PC-9 (cell line): ENCODE measurements around the gene KRT37. TPM values are rescaled to one million over a fixed set of nuclear protein-coding genes. Genes with fewer than 3 reads are reported as not detected.

ENCODE experiments used
- BruUV-seq: library from RNA; stranded (reverse); fragments of 400-500 nt; replicated peaks from 2 replicates; lab custom pipeline; 2021; lab: Mats Ljungman, UMichigan
- CTCF ChIA-PET: fragments of 300-600 bp; sonication (Branson Sonifier 250); formaldehyde crosslinking; loops from one replicate; lab custom pipeline; 2022; ENCODE audit warnings: antibody characterized with exemption; lab: Charles Lee
- POLR2A ChIA-PET: fragments of 300-600 bp; sonication (Branson Sonifier 250); formaldehyde crosslinking; loops from one replicate; lab custom pipeline; 2022; ENCODE audit warnings: antibody characterized with exemption; ENCODE audit not compliant: unreplicated experiment; lab: Charles Lee
- DNase-seq, 2 experiments: peaks; one replicate each; pipeline versions ENCODE4 v3.0.0 to v3.0.0-alpha.2; 2015 to 2022; ENCODE audit warnings: mixed read lengths in 1 of 2
- H2AFZ ChIP-seq: fragments of 200-600 bp; sonication (generic); 2 replicates; pipeline ENCODE4 v1.8.1; 2017; ENCODE audit warnings: antibody characterized with exemption
- H3F3A ChIP-seq: fragments of 200-600 bp; sonication (generic); 2 replicates; pipeline ENCODE4 v1.8.1; 2017; ENCODE audit warnings: antibody characterized with exemption, mild to moderate bottlenecking, low read depth; ENCODE audit not compliant: insufficient read depth
- H3K27ac ChIP-seq: fragments of 200-600 bp; sonication (generic); 2 replicates; pipeline ENCODE4 v1.6.1; 2016; ENCODE audit warnings: mixed run types
- H3K27me3 ChIP-seq: fragments of 200-600 bp; sonication (generic); 2 replicates; pipeline ENCODE4 v1.6.1; 2016; ENCODE audit warnings: low read depth, mixed run types; ENCODE audit not compliant: insufficient read depth
- H3K36me3 ChIP-seq: fragments of 200-600 bp; sonication (generic); 2 replicates; pipeline ENCODE4 v1.6.1; 2016; ENCODE audit warnings: low read depth, mixed run types
- H3K4me1 ChIP-seq: fragments of 200-600 bp; sonication (generic); replicated peaks from 2 replicates; pipeline ENCODE4 v1.6.1; 2016; ENCODE audit warnings: mixed run types; ENCODE audit not compliant: insufficient read depth
- H3K4me2 ChIP-seq: fragments of 200-600 bp; sonication (generic); 2 replicates; pipeline ENCODE4 v1.6.1; 2017; ENCODE audit warnings: mixed run types
- H3K4me3 ChIP-seq: fragments of 200-600 bp; sonication (generic); 2 replicates; pipeline ENCODE4 v1.6.1; 2016; ENCODE audit warnings: mixed run types
- H3K79me2 ChIP-seq: fragments of 200-600 bp; sonication (generic); 2 replicates; pipeline ENCODE4 v1.6.1; 2017; ENCODE audit warnings: low read depth, mixed run types
- H3K9me2 ChIP-seq: fragments of 200-600 bp; sonication (generic); 2 replicates; pipeline ENCODE4 v1.8.1; 2017; ENCODE audit warnings: mild to moderate bottlenecking; ENCODE audit not compliant: insufficient read depth
- H3K9me3 ChIP-seq: fragments of 200-600 bp; sonication (generic); 2 replicates; pipeline ENCODE4 v1.8.1; 2016; ENCODE audit warnings: low read depth; ENCODE audit not compliant: insufficient read depth
- H4K20me1 ChIP-seq: fragments of 200-600 bp; sonication (generic); 2 replicates; pipeline ENCODE4 v1.8.1; 2017; ENCODE audit not compliant: insufficient read depth
- CTCF ChIP-seq: fragments of 200-600 bp; sonication (generic); conservative IDR thresholded peaks from 2 replicates; pipeline ENCODE4 v1.6.1; 2017; ENCODE audit warnings: mixed run types, antibody characterized with exemption, mild to moderate bottlenecking, moderate library complexity
- EZH2 ChIP-seq: fragments of 200-600 bp; sonication (generic); IDR thresholded peaks from 2 replicates; pipeline ENCODE4 v1.8.0; 2017; ENCODE audit warnings: antibody characterized with exemption, low read depth
- intact Hi-C: fragments of 100-400 bp; cut with micrococcal nuclease; formaldehyde crosslinking; loops from one replicate; pipeline ENCODE4 v1.10.0; 2022; ENCODE audit not compliant: unreplicated experiment
- total RNA-seq: library from RNA; stranded (reverse); gene quantifications from 2 replicates; pipeline ENCODE4 v1.2.3, GENCODE V29; 2021

The KRT37 gene
- total RNA-seq, 1 experiment from 2014 or later: not detected

GRCh38 chr17:41413982-41414381 lies 10.4 kb downstream of the KRT37 start:
- no peaks in the 10 kb centered on the region for H3K9me3 ChIP-seq
- H3K27ac ChIP-seq: no peak overlapping the region
- H3K4me1 ChIP-seq: peaks cover 48% of the 10 kb centered on the region
- no peaks in the 10 kb centered on the region for H3K36me3 ChIP-seq
- H4K20me1 ChIP-seq: no peaks in the 10 kb centered on the region
- DNase-seq: no peak
- no peaks in the 10 kb centered on the region for H3K9me2 ChIP-seq
- ChIA-PET CTCF (no interaction called here), POLR2A (no interaction called here)
- no peaks in the 10 kb centered on the region for H3K27me3 ChIP-seq
- no peak overlapping the region for H3K4me2 ChIP-seq
- intact Hi-C loops: no loop called here
- TF ChIP-seq EZH2 (no peak), CTCF (no peak)
- peaks cover 33% of the 10 kb centered on the region for H3F3A ChIP-seq
- no peak overlapping the region for H3K4me3 ChIP-seq
- no peak overlapping the region for H2AFZ ChIP-seq
- H3K79me2 ChIP-seq: no peaks in the 10 kb centered on the region
- no TSS peak for BruUV-seq

- Histone ChIP-seq H3K9me2 (no peaks in the 10 kb centered on the region), H2AFZ (no peak overlapping the region), H3K36me3 (no peaks in the 10 kb centered on the region), H3K4me2 (no peak overlapping the region), H3K4me3 (no peak overlapping the region), H4K20me1 (no peaks in the 10 kb centered on the region), H3K27ac (no peak overlapping the region), H3K27me3 (no peaks in the 10 kb centered on the region), H3F3A (peaks cover 28% of the 10 kb centered on the region), H3K79me2 (no peaks in the 10 kb centered on the region), H3K4me1 (peaks cover 42% of the 10 kb centered on the region), H3K9me3 (no peaks in the 10 kb centered on the region)
- intact Hi-C loops: no loop called here
- BruUV-seq: no TSS peak
- ChIA-PET POLR2A (no interaction called here), CTCF (no interaction called here)
- no peak for DNase-seq
- TF ChIP-seq CTCF (no peak), EZH2 (no peak)
Measured at GRCh38 chr17:41413353-41413957, 10.9 kb downstream of the KRT37 start.

- BruUV-seq: no TSS peak
- intact Hi-C loops: no loop called here
- H2AFZ ChIP-seq: no peak overlapping the region
- no peak for TF ChIP-seq CTCF
- no peak for TF ChIP-seq EZH2
- no peaks in the 10 kb centered on the region for H3K9me3 ChIP-seq
- POLR2A ChIA-PET: no interaction called here
- no peak overlapping the region for H3K4me3 ChIP-seq
- no peaks in the 10 kb centered on the region for H3K9me2 ChIP-seq
- no peaks in the 10 kb centered on the region for H3K79me2 ChIP-seq
- DNase-seq: no peak
- H3K27me3 ChIP-seq: no peaks in the 10 kb centered on the region
- peaks cover 9% of the 10 kb centered on the region; the same call in 1 of the 2 replicates for H3F3A ChIP-seq
- H3K27ac ChIP-seq: no peak overlapping the region
- no peaks in the 10 kb centered on the region for H3K36me3 ChIP-seq
- CTCF ChIA-PET: no interaction called here
- no peaks in the 10 kb centered on the region for H4K20me1 ChIP-seq
- no peak overlapping the region for H3K4me2 ChIP-seq
- peaks cover 26% of the 10 kb centered on the region for H3K4me1 ChIP-seq
Measured at GRCh38 chr17:41411072-41411840, 13.1 kb downstream of the KRT37 start.
